HepG2 (cell line): Measurements from ENCODE around the gene FLYWCH1. TPM values are rescaled to one million over a fixed set of nuclear protein-coding genes. Genes with fewer than 3 reads are reported as not detected.

ENCODE experiments used
- AGO2 ChIP-seq: fragments of 200-400 bp; formaldehyde crosslinking; optimal IDR thresholded peaks from 2 replicates; pipeline ENCODE3; 2017; ENCODE audit warnings: mild to moderate bottlenecking, low read depth, low read length, moderate library complexity
- FOXK2 ChIP-seq: fragments of 450-650 bp; IDR thresholded peaks from 2 replicates; pipeline ENCODE4 v1.6.1; 2016
- GATAD2A ChIP-seq: IDR thresholded peaks from 2 replicates; pipeline ENCODE4 v1.6.1; 2016
- IRF2 ChIP-seq: IDR thresholded peaks from 2 replicates; pipeline ENCODE4 v1.6.1; 2018; ENCODE audit warnings: missing genetic modification reagents, missing compliant biosample characterization
- MAFG ChIP-seq: sonication (generic); formaldehyde crosslinking; IDR thresholded peaks from 2 replicates; pipeline ENCODE4 v1.5.1; 2020; ENCODE audit warnings: mild to moderate bottlenecking, missing genetic modification reagents
- MXD4 ChIP-seq: IDR thresholded peaks from 2 replicates; pipeline ENCODE4 v1.6.1; 2016; ENCODE audit warnings: mild to moderate bottlenecking, missing biosample characterization, missing genetic modification reagents
- NRL ChIP-seq: sonication (generic); formaldehyde crosslinking; IDR thresholded peaks from 2 replicates; pipeline ENCODE4 v1.5.0; 2020; ENCODE audit warnings: missing genetic modification reagents, mild to moderate bottlenecking, moderate library complexity, borderline replicate concordance
- ONECUT2 ChIP-seq: sonication (generic); formaldehyde crosslinking; IDR thresholded peaks from 2 replicates; pipeline ENCODE4 v1.4.0; 2020; ENCODE audit warnings: missing genetic modification reagents
- PHF8 ChIP-seq: sonication (generic); formaldehyde crosslinking; IDR thresholded peaks from 2 replicates; pipeline ENCODE4 v1.5.0; 2020; ENCODE audit warnings: missing genetic modification reagents
- RNF2 ChIP-seq: fragments of 450-650 bp; conservative IDR thresholded peaks from 2 replicates; pipeline ENCODE4 v1.6.1; 2016; ENCODE audit warnings: low read depth
- SALL1 ChIP-seq: sonication (generic); formaldehyde crosslinking; IDR thresholded peaks from 2 replicates; pipeline ENCODE4 v1.8.0; 2022; ENCODE audit warnings: mild to moderate bottlenecking, missing genetic modification reagents
- SOX6 ChIP-seq, 2 experiments: fragments of 450-650 bp in 1 of 2; sonication (generic) in 1 of 2; formaldehyde crosslinking in 1 of 2; IDR thresholded peaks; 2 replicates each; pipeline versions ENCODE4 v1.4.0 to v1.6.1; 2017 to 2020; ENCODE audit warnings: antibody characterized with exemption in 1 of 2, mild to moderate bottlenecking in 1 of 2, missing genetic modification reagents in 1 of 2
- SUZ12 ChIP-seq: fragments of 150-350 bp; IDR thresholded peaks from 2 replicates; pipeline ENCODE4 v1.6.1; 2014; ENCODE audit warnings: low read depth, low read length
- TBX2 ChIP-seq: sonication (generic); formaldehyde crosslinking; IDR thresholded peaks from 2 replicates; pipeline ENCODE4 v1.5.0; 2020; ENCODE audit warnings: missing genetic modification reagents, mild to moderate bottlenecking, borderline replicate concordance
- TEAD3 ChIP-seq: optimal IDR thresholded peaks from 2 replicates; pipeline ENCODE3; 2016; ENCODE audit warnings: borderline replicate concordance
- TMF1 ChIP-seq: sonication (generic); formaldehyde crosslinking; IDR thresholded peaks from 2 replicates; pipeline ENCODE4 v1.8.1; 2022; ENCODE audit warnings: low read depth, missing genetic modification reagents
- ZNF614 ChIP-seq: IDR thresholded peaks from 2 replicates; pipeline ENCODE4 v1.6.1; 2018; ENCODE audit warnings: missing biosample characterization, missing genetic modification reagents, inconsistent platforms, borderline replicate concordance
- ZNF776 ChIP-seq: sonication (generic); formaldehyde crosslinking; IDR thresholded peaks from 2 replicates; pipeline ENCODE4 v1.4.0; 2020; ENCODE audit warnings: mild to moderate bottlenecking, missing genetic modification reagents
- polyA plus RNA-seq, 8 experiments: library from polyadenylated mRNA; depleted of rRNA in 3 of 8; stranded (reverse) in 7 of 8; unstranded in 1 of 8; fragments of >200 nt; fragmentation: Illumina TruSeq in 4 of 8; extraction: Trizol in 4 of 8; gene quantifications; 2 replicates each; pipeline versions ENCODE4 v1.2.1 to v1.2.3, GENCODE V29; 2011 to 2016; ENCODE audit warnings: low read depth in 4 of 8, missing spikeins in 1 of 8, mixed read lengths in 1 of 8; ENCODE audit not compliant: insufficient read depth in 1 of 8
- total RNA-seq, 5 experiments: library from RNA; depleted of rRNA; stranded (reverse); fragments of >200 nt; fragmentation: Illumina TruSeq; extraction: Trizol; gene quantifications; 2 replicates each; pipeline ENCODE4 v1.2.3, GENCODE V29; 2016; ENCODE audit warnings: low read depth in 1 of 5
- TF ChIP-seq, protein P1 (sequence below): sonication (generic); formaldehyde crosslinking; IDR thresholded peaks from 2 replicates; pipeline ENCODE4 v1.5.0; 2020; ENCODE audit warnings: missing genetic modification reagents, mild to moderate bottlenecking, borderline replicate concordance
- TF ChIP-seq, protein P2 (sequence below): sonication (generic); formaldehyde crosslinking; IDR thresholded peaks from 2 replicates; pipeline ENCODE4 v1.4.0; 2020; ENCODE audit warnings: mild to moderate bottlenecking, missing genetic modification reagents
- TF ChIP-seq, protein P3 (sequence below): sonication (generic); formaldehyde crosslinking; IDR thresholded peaks from 2 replicates; pipeline ENCODE4 v1.5.0; 2020; ENCODE audit warnings: mild to moderate bottlenecking, missing genetic modification reagents
- TF ChIP-seq, protein P4 (sequence below): sonication (generic); formaldehyde crosslinking; IDR thresholded peaks from 2 replicates; pipeline ENCODE4 v1.4.0; 2020; ENCODE audit warnings: mild to moderate bottlenecking, missing genetic modification reagents, borderline replicate concordance

The FLYWCH1 gene
- total and polyA plus RNA-seq, 2 of the 13 experiments (the other 11 are each of a cell fraction or from before 2014, with no cell fraction given), result 7.3 to 12.4 TPM

DNA sequence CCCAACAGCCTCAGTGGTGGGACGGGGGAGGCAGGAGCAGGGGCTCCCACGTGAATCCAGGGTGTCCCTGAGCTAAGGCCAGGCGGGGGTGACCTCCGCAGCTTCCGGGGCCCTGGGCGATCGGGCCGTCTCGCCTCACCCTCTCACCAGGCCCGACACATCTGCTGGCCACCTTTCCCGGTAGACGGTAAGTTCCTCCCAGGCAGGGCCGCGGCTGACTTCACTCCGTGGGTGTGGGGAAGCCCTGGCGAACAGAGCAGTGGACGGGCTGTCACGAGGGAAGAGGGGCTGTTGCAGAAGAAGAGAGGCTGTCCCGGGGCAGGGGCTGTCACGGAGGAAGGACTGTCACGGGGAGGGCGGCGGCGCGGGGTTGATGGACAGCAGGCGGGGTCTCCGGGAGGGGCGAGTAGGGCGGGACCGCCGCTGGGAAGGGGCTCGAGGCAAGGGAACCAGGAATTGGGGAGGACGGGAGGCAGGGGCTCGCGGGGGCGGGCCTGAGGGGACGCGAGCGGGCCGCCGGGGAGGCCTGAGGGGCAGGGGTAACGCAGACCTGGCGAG lies 68.0 kb downstream of the FLYWCH1 start (continued):
- TF ChIP-seq, protein P1, sequence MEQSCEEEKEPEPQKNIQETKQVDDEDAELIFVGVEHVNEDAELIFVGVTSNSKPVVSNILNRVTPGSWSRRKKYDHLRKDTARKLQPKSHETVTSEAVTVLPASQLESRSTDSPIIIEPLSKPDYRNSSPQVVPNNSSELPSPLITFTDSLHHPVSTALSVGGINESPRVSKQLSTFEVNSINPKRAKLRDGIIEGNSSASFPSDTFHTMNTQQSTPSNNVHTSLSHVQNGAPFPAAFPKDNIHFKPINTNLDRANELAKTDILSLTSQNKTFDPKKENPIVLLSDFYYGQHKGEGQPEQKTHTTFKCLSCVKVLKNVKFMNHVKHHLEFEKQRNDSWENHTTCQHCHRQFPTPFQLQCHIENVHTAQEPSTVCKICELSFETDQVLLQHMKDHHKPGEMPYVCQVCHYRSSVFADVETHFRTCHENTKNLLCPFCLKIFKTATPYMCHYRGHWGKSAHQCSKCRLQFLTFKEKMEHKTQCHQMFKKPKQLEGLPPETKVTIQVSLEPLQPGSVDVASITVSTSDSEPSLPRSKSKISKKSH, result peak; percentile 68; the same call in 1 of the 2 replicates
- TF ChIP-seq, protein P2, sequence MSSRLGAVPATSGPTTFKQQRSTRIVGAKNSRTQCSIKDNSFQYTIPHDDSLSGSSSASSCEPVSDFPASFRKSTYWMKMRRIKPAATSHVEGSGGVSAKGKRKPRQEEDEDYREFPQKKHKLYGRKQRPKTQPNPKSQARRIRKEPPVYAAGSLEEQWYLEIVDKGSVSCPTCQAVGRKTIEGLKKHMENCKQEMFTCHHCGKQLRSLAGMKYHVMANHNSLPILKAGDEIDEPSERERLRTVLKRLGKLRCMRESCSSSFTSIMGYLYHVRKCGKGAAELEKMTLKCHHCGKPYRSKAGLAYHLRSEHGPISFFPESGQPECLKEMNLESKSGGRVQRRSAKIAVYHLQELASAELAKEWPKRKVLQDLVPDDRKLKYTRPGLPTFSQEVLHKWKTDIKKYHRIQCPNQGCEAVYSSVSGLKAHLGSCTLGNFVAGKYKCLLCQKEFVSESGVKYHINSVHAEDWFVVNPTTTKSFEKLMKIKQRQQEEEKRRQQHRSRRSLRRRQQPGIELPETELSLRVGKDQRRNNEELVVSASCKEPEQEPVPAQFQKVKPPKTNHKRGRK, result no peak
- TF ChIP-seq SUZ12, result no peak
- TF ChIP-seq TEAD3 (CRISPR knock-in tag), result no peak
- TF ChIP-seq TBX2, result no peak
- no peak for TF ChIP-seq RNF2
- no peak for TF ChIP-seq IRF2 (CRISPR knock-in tag)
- TF ChIP-seq SOX6 (IDR thresholded peaks at IDR 0.05), result no peak
- TF ChIP-seq SOX6 (CRISPR knock-in tag; IDR thresholded peaks at IDR 0.05), result no peak
- TF ChIP-seq MXD4, result no peak
- TF ChIP-seq GATAD2A (CRISPR knock-in tag), result no peak
- 0 out of 2 replicates have a peak, but pooled peaks have one; percentile 39 for TF ChIP-seq NRL
- TF ChIP-seq, protein P3, sequence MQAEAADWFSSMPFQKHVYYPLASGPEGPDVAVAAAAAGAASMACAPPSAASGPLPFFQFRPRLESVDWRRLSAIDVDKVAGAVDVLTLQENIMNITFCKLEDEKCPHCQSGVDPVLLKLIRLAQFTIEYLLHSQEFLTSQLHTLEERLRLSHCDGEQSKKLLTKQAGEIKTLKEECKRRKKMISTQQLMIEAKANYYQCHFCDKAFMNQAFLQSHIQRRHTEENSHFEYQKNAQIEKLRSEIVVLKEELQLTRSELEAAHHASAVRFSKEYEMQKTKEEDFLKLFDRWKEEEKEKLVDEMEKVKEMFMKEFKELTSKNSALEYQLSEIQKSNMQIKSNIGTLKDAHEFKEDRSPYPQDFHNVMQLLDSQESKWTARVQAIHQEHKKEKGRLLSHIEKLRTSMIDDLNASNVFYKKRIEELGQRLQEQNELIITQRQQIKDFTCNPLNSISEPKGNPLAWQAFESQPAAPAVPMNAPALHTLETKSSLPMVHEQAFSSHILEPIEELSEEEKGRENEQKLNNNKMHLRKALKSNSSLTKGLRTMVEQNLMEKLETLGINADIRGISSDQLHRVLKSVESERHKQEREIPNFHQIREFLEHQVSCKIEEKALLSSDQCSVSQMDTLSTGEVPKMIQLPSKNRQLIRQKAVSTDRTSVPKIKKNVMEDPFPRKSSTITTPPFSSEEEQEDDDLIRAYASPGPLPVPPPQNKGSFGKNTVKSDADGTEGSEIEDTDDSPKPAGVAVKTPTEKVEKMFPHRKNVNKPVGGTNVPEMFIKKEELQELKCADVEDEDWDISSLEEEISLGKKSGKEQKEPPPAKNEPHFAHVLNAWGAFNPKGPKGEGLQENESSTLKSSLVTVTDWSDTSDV, result 0 out of 2 replicates have a peak, but pooled peaks have one; percentile 32
- TF ChIP-seq SALL1 (CRISPR knock-in tag), result no peak
- TF ChIP-seq TMF1 (CRISPR knock-in tag), result 0 out of 2 replicates have a peak, but pooled peaks have one; percentile 13
- peak; percentile 29 for TF ChIP-seq AGO2
- TF ChIP-seq ZNF776 (CRISPR knock-in tag), result no peak
- TF ChIP-seq MAFG, result no peak
- TF ChIP-seq ZNF614 (CRISPR knock-in tag), result no peak
- TF ChIP-seq, protein P4, sequence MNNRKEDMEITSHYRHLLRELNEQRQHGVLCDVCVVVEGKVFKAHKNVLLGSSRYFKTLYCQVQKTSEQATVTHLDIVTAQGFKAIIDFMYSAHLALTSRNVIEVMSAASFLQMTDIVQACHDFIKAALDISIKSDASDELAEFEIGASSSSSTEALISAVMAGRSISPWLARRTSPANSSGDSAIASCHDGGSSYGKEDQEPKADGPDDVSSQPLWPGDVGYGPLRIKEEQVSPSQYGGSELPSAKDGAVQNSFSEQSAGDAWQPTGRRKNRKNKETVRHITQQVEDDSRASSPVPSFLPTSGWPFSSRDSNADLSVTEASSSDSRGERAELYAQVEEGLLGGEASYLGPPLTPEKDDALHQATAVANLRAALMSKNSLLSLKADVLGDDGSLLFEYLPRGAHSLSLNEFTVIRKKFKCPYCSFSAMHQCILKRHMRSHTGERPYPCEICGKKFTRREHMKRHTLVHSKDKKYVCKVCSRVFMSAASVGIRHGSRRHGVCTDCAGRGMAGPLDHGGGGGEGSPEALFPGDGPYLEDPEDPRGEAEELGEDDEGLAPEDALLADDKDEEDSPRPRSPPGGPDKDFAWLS (CRISPR knock-in tag), result no peak
- no peak for TF ChIP-seq FOXK2
- TF ChIP-seq ONECUT2, result no peak
- peak; percentile 8 for TF ChIP-seq PHF8 (CRISPR knock-in tag)
